Stomach (tissue), 4 donors: ENCODE measurements around the gene ZNF35.

Experiments
- CTCF ChIP-seq, 7 experiments: fragments of 450-650 bp in 4 of 7; fragments of 200-600 bp in 3 of 7; sonication (generic) in 3 of 7; IDR thresholded peaks; one replicate each; pipeline ENCODE4 v1.5.1; 2016 to 2019; ENCODE audit warnings: antibody characterized with exemption in 7 of 7, control low read depth in 2 of 7, mild to moderate bottlenecking in 1 of 7
- EP300 ChIP-seq: sonication (generic); formaldehyde crosslinking; IDR thresholded peaks from one replicate; pipeline ENCODE4 v1.6.1; 2017; ENCODE audit warnings: antibody characterized with exemption
- POLR2A ChIP-seq, 4 donors: fragments of 450-650 bp; IDR thresholded peaks; one replicate each; pipeline ENCODE4 v1.6.1; 2016; ENCODE audit warnings: antibody characterized with exemption in 4 of 4, control low read depth in 2 of 4, mild to moderate bottlenecking in 1 of 4, moderate library complexity in 1 of 4
- POLR2AphosphoS5 ChIP-seq, 3 donors: sonication (generic); formaldehyde crosslinking; IDR thresholded peaks; one replicate each; pipeline ENCODE4 v1.6.1; 2016; ENCODE audit warnings: antibody characterized with exemption in 3 of 3

GRCh38 chr3:44649709-44650108 is 1.2 kb downstream of the ZNF35 start:
- TF ChIP-seq CTCF (IDR thresholded peaks at IDR 0.05) (no peak), EP300 (no peak), POLR2A (IDR thresholded peaks at IDR 0.05) (no peak), POLR2AphosphoS5 (IDR thresholded peaks at IDR 0.05) (no peak)
